Activated naive CD4-positive, alpha-beta T cell treated with anti-CD3 and anti-CD28 coated beads for 36 hours (primary cell): ENCODE measurements around the gene PBRM1. TPM values are rescaled to one million over a fixed set of nuclear protein-coding genes. Genes with fewer than 3 reads are reported as not detected.

Experiments used
- CTCF ChIA-PET: fragments of 350-600 bp; sonication (Branson Sonifier 250); formaldehyde crosslinking; loops from one replicate; lab custom pipeline; 2021; ENCODE audit warnings: antibody characterized with exemption; lab: Charles Lee
- DNase-seq: peaks from one replicate; pipeline ENCODE4 v3.0.0-alpha.2; 2020
- H3K27ac Mint-ChIP-seq: one replicate; pipeline ENCODE4 v1.8.0; 2021; ENCODE audit warnings: mild to moderate bottlenecking, mixed read lengths
- H3K27me3 Mint-ChIP-seq: one replicate; pipeline ENCODE4 v1.8.0; 2021; ENCODE audit warnings: low read depth, mixed read lengths
- H3K36me3 Mint-ChIP-seq: one replicate; pipeline ENCODE4 v1.8.0; 2021; ENCODE audit warnings: low read depth, mixed read lengths
- H3K4me1 Mint-ChIP-seq: one replicate; pipeline ENCODE4 v1.8.0; 2021; ENCODE audit warnings: low read depth, mixed read lengths
- H3K4me3 Mint-ChIP-seq: one replicate; pipeline ENCODE4 v1.8.0; 2021; ENCODE audit warnings: mild to moderate bottlenecking, moderate library complexity, mixed read lengths
- H3K9me3 Mint-ChIP-seq: one replicate; pipeline ENCODE4 v1.8.0; 2021; ENCODE audit warnings: mixed read lengths
- intact Hi-C: fragments of 100-400 bp; cut with micrococcal nuclease; formaldehyde crosslinking; loops from one replicate; pipeline ENCODE4 v1.15.1; 2023
- total RNA-seq, 2 experiments: library from RNA; stranded (reverse); gene quantifications; one replicate each; pipeline ENCODE4 v1.2.3, GENCODE V29; 2021

Gene PBRM1
- total RNA-seq, 2 experiments from 2014 or later: 49.9 to 57.7 TPM

- peaks cover 2% of the 10 kb centered on the region for H3K9me3 Mint-ChIP-seq
- no peaks in the 10 kb centered on the region for H3K27me3 Mint-ChIP-seq
- intact Hi-C loops: no loop called here
- CTCF ChIA-PET: no interaction called here
- H3K4me3 Mint-ChIP-seq: no peak overlapping the region
- peaks cover 14% of the 10 kb centered on the region for H3K36me3 Mint-ChIP-seq
- H3K27ac Mint-ChIP-seq: no peak overlapping the region
- H3K4me1 Mint-ChIP-seq: peaks cover 11% of the 10 kb centered on the region
- DNase-seq: no peak
Measured at GRCh38 chr3:52715714-52716305, 30.1 kb upstream of the PBRM1 start.

GRCh38 chr3:52714335-52715302 is 28.9 kb upstream of the PBRM1 start:
- Mint-ChIP-seq H3K4me3 (no peak overlapping the region), H3K36me3 (peaks cover 7% of the 10 kb centered on the region), H3K9me3 (peaks cover under 1% of the 10 kb centered on the region), H3K27ac (no peak overlapping the region), H3K27me3 (no peaks in the 10 kb centered on the region), H3K4me1 (peaks cover 6% of the 10 kb centered on the region)
- no peak for DNase-seq
- intact Hi-C loops: no loop called here
- CTCF ChIA-PET: no interaction called here

GRCh38 chr3:52712291-52713212 is 26.8 kb upstream of the PBRM1 start:
- Mint-ChIP-seq H3K27ac (no peak overlapping the region), H3K36me3 (peaks cover 4% of the 10 kb centered on the region), H3K27me3 (no peaks in the 10 kb centered on the region), H3K4me1 (peaks cover 12% of the 10 kb centered on the region), H3K4me3 (no peak overlapping the region), H3K9me3 (no peaks in the 10 kb centered on the region)
- CTCF ChIA-PET: interaction anchor here (0.6 kb wide), 1 partner anchor 137 kb away, joined by 3 read pairs; no protein-coding TSS in a partner anchor
- intact Hi-C loops: no loop called here
- no peak for DNase-seq

- Mint-ChIP-seq H3K4me3 (no peak overlapping the region), H3K27ac (peak overlapping the region; percentile 36), H3K9me3 (no peaks in the 10 kb centered on the region), H3K4me1 (peaks cover 13% of the 10 kb centered on the region), H3K27me3 (no peaks in the 10 kb centered on the region), H3K36me3 (peaks cover 6% of the 10 kb centered on the region)
- no peak for DNase-seq
- CTCF ChIA-PET: no interaction called here
- intact Hi-C loops: no loop called here
Measured at GRCh38 chr3:52710512-52710911, 24.8 kb upstream of the PBRM1 start.

- no peaks in the 10 kb centered on the region for H3K27me3 Mint-ChIP-seq
- CTCF ChIA-PET: interaction anchor here (0.8 kb wide), 1 partner anchor 14 kb away, joined by 3 read pairs; no protein-coding TSS in a partner anchor
- H3K4me1 Mint-ChIP-seq: peaks cover 28% of the 10 kb centered on the region
- peak overlapping the region; percentile 5 for H3K27ac Mint-ChIP-seq
- H3K9me3 Mint-ChIP-seq: no peaks in the 10 kb centered on the region
- DNase-seq: no peak
- peak overlapping the region; percentile 94 for H3K4me3 Mint-ChIP-seq
- intact Hi-C loops: no loop called here
- peaks cover 8% of the 10 kb centered on the region for H3K36me3 Mint-ChIP-seq
Measured at GRCh38 chr3:52707585-52707984, 21.9 kb upstream of the PBRM1 start.

- intact Hi-C loops: loop anchor here (1.0 kb wide), 5 partner anchors 11 to 340 kb away; partner anchors contain the start of genes PBRM1, SFMBT1 and UQCC5
- CTCF ChIA-PET: interaction anchor here (0.6 kb wide), 1 partner anchor 189 kb away, joined by 4 read pairs; no protein-coding TSS in a partner anchor
- Mint-ChIP-seq H3K27me3 (no peaks in the 10 kb centered on the region), H3K4me1 (peaks cover 31% of the 10 kb centered on the region), H3K36me3 (peaks cover 8% of the 10 kb centered on the region), H3K27ac (peak within 1 kb of the TSS; percentile 88), H3K4me3 (peak within 1 kb of the TSS; percentile 94), H3K9me3 (no peaks in the 10 kb centered on the region)
- DNase-seq: peak; percentile 84
Measured at GRCh38 chr3:52705688-52706686, 20.3 kb upstream of the PBRM1 start, which contains the start of the genes GLT8D1 and SPCS1. TSS of gene GLT8D1 (minus strand) at chr3:52705791. CDS start at chr3:52700460, 5,331 bp downstream. TSS of gene SPCS1 (plus strand) at chr3:52706106. CDS start at chr3:52706247, 141 bp downstream.

GRCh38 chr3:52705438-52705687 is 19.6 kb upstream of the PBRM1 start:
- CTCF ChIA-PET: interaction anchor here (0.6 kb wide), 1 partner anchor 190 kb away, joined by 4 read pairs; no protein-coding TSS in a partner anchor
- DNase-seq: no peak
- Mint-ChIP-seq H3K9me3 (no peaks in the 10 kb centered on the region), H3K27ac (peak overlapping the region; percentile 87), H3K36me3 (peaks cover 8% of the 10 kb centered on the region), H3K4me3 (peak overlapping the region; percentile 94), H3K27me3 (no peaks in the 10 kb centered on the region), H3K4me1 (peaks cover 31% of the 10 kb centered on the region)
- intact Hi-C loops: loop anchor here (1.0 kb wide), 2 partner anchors 10 to 20 kb away; partner anchors contain the start of gene PBRM1

- Mint-ChIP-seq H3K27ac (peak overlapping the region; percentile 87), H3K9me3 (no peaks in the 10 kb centered on the region), H3K4me3 (peak overlapping the region; percentile 94), H3K4me1 (peaks cover 27% of the 10 kb centered on the region), H3K36me3 (peaks cover 8% of the 10 kb centered on the region), H3K27me3 (no peaks in the 10 kb centered on the region)
- intact Hi-C loops: loop anchor here (1.0 kb wide), 2 partner anchors 10 to 20 kb away; partner anchors contain the start of gene PBRM1
- CTCF ChIA-PET: interaction anchor here (0.6 kb wide), 1 partner anchor 190 kb away, joined by 4 read pairs; no protein-coding TSS in a partner anchor
- DNase-seq: peak; percentile 29
Measured at GRCh38 chr3:52704611-52705437, 19.1 kb upstream of the PBRM1 start.

- intact Hi-C loops: no loop called here
- H3K27me3 Mint-ChIP-seq: no peaks in the 10 kb centered on the region
- peaks cover 8% of the 10 kb centered on the region for H3K36me3 Mint-ChIP-seq
- CTCF ChIA-PET: interaction anchor here (1.3 kb wide), 1 partner anchor 17 kb away, joined by 3 read pairs; no protein-coding TSS in a partner anchor
- H3K27ac Mint-ChIP-seq: no peak overlapping the region
- no peak for DNase-seq
- H3K4me3 Mint-ChIP-seq: no peak overlapping the region
- peaks cover 27% of the 10 kb centered on the region for H3K4me1 Mint-ChIP-seq
- H3K9me3 Mint-ChIP-seq: no peaks in the 10 kb centered on the region
Measured at GRCh38 chr3:52703341-52703740, 17.6 kb upstream of the PBRM1 start.

GRCh38 chr3:52697632-52697965 is 11.9 kb upstream of the PBRM1 start:
- no peak for DNase-seq
- CTCF ChIA-PET: no interaction called here
- no peaks in the 10 kb centered on the region for H3K9me3 Mint-ChIP-seq
- peak overlapping the region; percentile 81 for H3K27ac Mint-ChIP-seq
- intact Hi-C loops: no loop called here
- peaks cover 37% of the 10 kb centered on the region for H3K36me3 Mint-ChIP-seq
- H3K4me1 Mint-ChIP-seq: peaks cover 47% of the 10 kb centered on the region
- H3K4me3 Mint-ChIP-seq: no peak overlapping the region
- H3K27me3 Mint-ChIP-seq: no peaks in the 10 kb centered on the region
